Measurements from ENCODE around the gene NID2. TPM values are rescaled to one million over a fixed set of nuclear protein-coding genes. Genes with fewer than 3 reads are reported as not detected.

NID2 gene
- total RNA-seq, 1 experiment from 2014 or later, result 6.6 TPM

GRCh38 chr14:52020161-52020714 is 48.6 kb downstream of the NID2 start:
- TF ChIP-seq CTCF (conservative IDR thresholded peaks at IDR 0.05), result no peak
- no peak overlapping the region for H4K5ac ChIP-seq (ENCODE audit: insufficient read length, low read depth, low read length)
- H3K79me2 ChIP-seq (ENCODE audit: insufficient read depth, low read length), result no peaks in the 10 kb centered on the region
- Mint-ChIP-seq H3K4me3 (no peak overlapping the region), H3K4me1 (peaks cover 36 to 39% of the 10 kb centered on the region in 2 experiments), H3K27ac (no peak overlapping the region), H3K9me3 (peaks cover 0 to 3% of the 10 kb centered on the region in 2 experiments; a peak in 1 of 5 replicates), H3K27me3 (ENCODE audit: low read depth) (no peaks in the 10 kb centered on the region; the same call in 1 of the 2 replicates), H3K36me3 (ENCODE audit: insufficient read depth in 1 of 3, low read depth in 3 of 3) (peaks cover 0 to 2% (median 0%) of the 10 kb centered on the region in 3 experiments; a peak in 3 of 7 replicates)
- H3K23me2 ChIP-seq (ENCODE audit: insufficient read length, low read depth, low read length, poor library complexity, severe bottlenecking), result no peaks in the 10 kb centered on the region
- no peak overlapping the region for H2BK120ac ChIP-seq (ENCODE audit: low read depth, low read length, poor library complexity, severe bottlenecking)
- no peak overlapping the region for H3T11ph ChIP-seq (ENCODE audit: low read length)
- no peaks in the 10 kb centered on the region for H3K9me3 ChIP-seq (ENCODE audit: control insufficient read depth, low read depth, low read length)
- H3K79me1 ChIP-seq (ENCODE audit: insufficient read depth, low read depth, low read length, poor library complexity, severe bottlenecking), result no peaks in the 10 kb centered on the region
- H3K4me1 ChIP-seq (ENCODE audit: insufficient read depth, low read length), result peaks cover 7% of the 10 kb centered on the region; the same call in 1 of the 2 replicates
- no peak overlapping the region for H2BK5ac ChIP-seq (ENCODE audit: insufficient read length, low read length)
- no CpG with 5 or more reads among the region's 5 CpGs for WGBS (ENCODE audit: extremely low coverage, insufficient read length, low lambda C conversion rate)
- H2BK20ac ChIP-seq (ENCODE audit: low read depth, low read length, poor library complexity, severe bottlenecking), result no peak overlapping the region
- no peak overlapping the region for H2AFZ ChIP-seq (ENCODE audit: low read length)
- no peaks in the 10 kb centered on the region for H4K20me1 ChIP-seq (ENCODE audit: control insufficient read depth, insufficient read depth, insufficient read length)
- no peak overlapping the region for H3K9ac ChIP-seq (ENCODE audit: extremely low read depth, insufficient read length, low read length)
- H2AK5ac ChIP-seq (ENCODE audit: insufficient read length, low read length), result no peak overlapping the region
- H3K27me3 ChIP-seq (ENCODE audit: insufficient read depth, low read length), result no peaks in the 10 kb centered on the region
- no peak overlapping the region for H2BK15ac ChIP-seq (ENCODE audit: low read depth, low read length)
- H2BK12ac ChIP-seq (ENCODE audit: insufficient read length, low read depth, low read length), result no peak overlapping the region
- H4K91ac ChIP-seq (ENCODE audit: insufficient read length, low read depth, low read length), result no peak overlapping the region
- no peak overlapping the region for H3K27ac ChIP-seq (ENCODE audit: insufficient read length, low read depth, low read length)
- no peak for DNase-seq
- no peak overlapping the region for H3K18ac ChIP-seq (ENCODE audit: insufficient read length, low read depth, low read length)
- no peak overlapping the region for H3K4ac ChIP-seq (ENCODE audit: low read depth, low read length)
- H4K8ac ChIP-seq (replicated peaks; ENCODE audit: insufficient read length, low read depth, low read length), result no peak overlapping the region
- H3K23ac ChIP-seq (ENCODE audit: insufficient read length, low read depth, low read length), result no peak overlapping the region
- H3K14ac ChIP-seq (ENCODE audit: insufficient read depth, low read length), result no peak overlapping the region
- H3K56ac ChIP-seq (ENCODE audit: insufficient read length, low read depth, low read length), result no peak overlapping the region
- no peak overlapping the region for H3K4me2 ChIP-seq (ENCODE audit: insufficient read depth, insufficient read length, low read length)

Data from H9 (cell line).